T-helper 1 cell treated with Interleukin-12 subunit alpha and Interleukin-12 subunit beta and Interleukin-4 antibody, amounts not matched to agents 30 ng/mL and 1 ng/mL, for 36 hours (primary cell): ENCODE measurements around the gene DDX46. TPM values are rescaled to one million over a fixed set of nuclear protein-coding genes. Genes with fewer than 3 reads are reported as not detected.

Experiments
- total RNA-seq: library from RNA; stranded (reverse); gene quantifications from 2 replicates; pipeline ENCODE4 v1.2.3, GENCODE V29; 2022

DDX46 gene
- total RNA-seq, 1 donor from 2014 or later = 73.9 TPM

Other genes starting within 250 kb of the DDX46 start
- 104 and 112 TPM in 2 replicates for gene JADE2, start 233.1 kb upstream of the DDX46 start, total RNA-seq
- 54.7 and 54.9 TPM in 2 replicates for gene SAR1B, start 126.0 kb upstream of the DDX46 start, total RNA-seq
- 32.0 and 33.2 TPM in 2 replicates for gene SEC24A, start 110.0 kb upstream of the DDX46 start, total RNA-seq
- 22.6 and 23.4 TPM in 2 replicates for gene CAMLG, start 20.2 kb upstream of the DDX46 start, total RNA-seq
- gene C5orf24, start 87.2 kb downstream of the DDX46 start, total RNA-seq = 32.7 and 35.5 TPM in 2 replicates
- gene TXNDC15, start 115.6 kb downstream of the DDX46 start, total RNA-seq = 72.7 and 80.5 TPM in 2 replicates
- 13.2 and 14.2 TPM in 2 replicates for gene PCBD2, start 146.4 kb downstream of the DDX46 start, total RNA-seq
- gene CATSPER3, start 209.1 kb downstream of the DDX46 start, total RNA-seq = 0.80 and 1.5 TPM in 2 replicates